Stomach (tissue), 9 donors: ENCODE data around the gene KCNH6. TPM values are rescaled to one million over a fixed set of nuclear protein-coding genes. Genes with fewer than 3 reads are reported as not detected.
A peak's percentile ranks its signal among the peaks of the same experiment; 100 is the strongest.

Experiments used
- DNase-seq, 2 donors: peaks; one replicate each; pipeline versions ENCODE4 v3.0.0 to v3.0.0-alpha.2; 2013 to 2019
- H3K27ac ChIP-seq, 5 donors: fragments of 200-600 bp in 4 of 5; sonication (generic) in 4 of 5; one replicate each; pipeline ENCODE4 v1.5.1; 2013 to 2019; ENCODE audit warnings: mild to moderate bottlenecking in 1 of 5, moderate library complexity in 1 of 5
- H3K27me3 ChIP-seq, 3 donors: fragments of 200-600 bp; sonication (generic); one replicate each; pipeline ENCODE4 v1.5.1; 2017 to 2019; ENCODE audit warnings: mixed run types in 1 of 3
- H3K36me3 ChIP-seq, 4 donors: fragments of 200-600 bp; sonication (generic); 1 replicate in 3 of 4; 2 replicates in 1 of 4; pipeline ENCODE4 v1.5.1; 2016 to 2019
- H3K4me1 ChIP-seq, 4 donors: fragments of 200-600 bp; sonication (generic); one replicate each; pipeline ENCODE4 v1.5.1; 2016 to 2019
- H3K4me3 ChIP-seq, 4 donors: fragments of 200-600 bp; sonication (generic) in 3 of 4; one replicate each; pipeline ENCODE4 v1.5.1; 2016 to 2019; ENCODE audit warnings: mild to moderate bottlenecking in 1 of 4
- H3K9me3 ChIP-seq, 4 donors: fragments of 200-600 bp; sonication (generic); one replicate each; pipeline ENCODE4 v1.5.1; 2016 to 2019
- CTCF ChIP-seq, 7 experiments: fragments of 450-650 bp in 4 of 7; fragments of 200-600 bp in 3 of 7; sonication (generic) in 3 of 7; IDR thresholded peaks; one replicate each; pipeline ENCODE4 v1.5.1; 2016 to 2019; ENCODE audit warnings: antibody characterized with exemption in 7 of 7, control low read depth in 2 of 7, mild to moderate bottlenecking in 1 of 7
- EP300 ChIP-seq: sonication (generic); formaldehyde crosslinking; IDR thresholded peaks from one replicate; pipeline ENCODE4 v1.6.1; 2017; ENCODE audit warnings: antibody characterized with exemption
- POLR2A ChIP-seq, 4 donors: fragments of 450-650 bp; IDR thresholded peaks; one replicate each; pipeline ENCODE4 v1.6.1; 2016; ENCODE audit warnings: antibody characterized with exemption in 4 of 4, control low read depth in 2 of 4, mild to moderate bottlenecking in 1 of 4, moderate library complexity in 1 of 4
- POLR2AphosphoS5 ChIP-seq, 3 donors: sonication (generic); formaldehyde crosslinking; IDR thresholded peaks; one replicate each; pipeline ENCODE4 v1.6.1; 2016; ENCODE audit warnings: antibody characterized with exemption in 3 of 3
- WGBS, 5 donors: extraction: QIAGEN DNeasy Blood & Tissue Kit in 3 of 5; methylation state at CpG; one replicate each; pipeline versions ENCODE4 v1.1.5 to v1.1.7; 2013 to 2018; 5-methylcytosine and 5-hydroxymethylcytosine counted together
- intact Hi-C: fragments of 100-400 bp; cut with DNase I; formaldehyde crosslinking; loops from one replicate; pipeline ENCODE4 v1.15.1; 2023; ENCODE audit warnings: low total_unique reads
- polyA plus RNA-seq, 3 donors: library from polyadenylated mRNA; stranded (reverse); fragments of 200-250 nt; gene quantifications; one replicate each; pipeline ENCODE4 v1.2.3, GENCODE V29; 2013
- total RNA-seq, 5 donors: library from RNA; depleted of rRNA; stranded (reverse); fragments of >200 nt; gene quantifications; one replicate each; pipeline versions ENCODE4 v1.1.0 to v1.2.3, GENCODE V29; 2014 to 2016
- donor health status: healthy with polysubstance abuse.
- donor health status: Bipolar disorder and iron deficiency.
- donor health status: healthy.

The KCNH6 gene
- total and polyA plus RNA-seq, 8 donors, result 0.20 to 2.3 (median 0.45) TPM; not detected in 1

- TF ChIP-seq EP300, result no peak
- no peak for TF ChIP-seq CTCF (IDR thresholded peaks at IDR 0.05)
- no peak for TF ChIP-seq POLR2A (IDR thresholded peaks at IDR 0.05)
- no peak for TF ChIP-seq POLR2AphosphoS5 (IDR thresholded peaks at IDR 0.05)
- peak in 1 of 2 donors; percentile 70 for DNase-seq
- peaks cover 7 to 31% (median 18%) of the 10 kb centered on the region in 3 donors for H3K27me3 ChIP-seq
- no peaks in the 10 kb centered on the region for H3K9me3 ChIP-seq
- intact Hi-C loops, result no loop called here
- no peak overlapping the region for H3K27ac ChIP-seq
- WGBS, 5 donors, result 36 to 48% (median 45%) methylated on average over 15 of the region's 15 CpGs
- peak overlapping the region in 1 of 4 donors; percentile 19 for H3K4me3 ChIP-seq
- peaks cover 4 to 9% (median 5%) of the 10 kb centered on the region in 4 donors for H3K4me1 ChIP-seq
- no peaks in the 10 kb centered on the region for H3K36me3 ChIP-seq
These were observed 20.0 kb downstream of the KCNH6 start for GRCh38 chr17:63542942-63543821.

DNA sequence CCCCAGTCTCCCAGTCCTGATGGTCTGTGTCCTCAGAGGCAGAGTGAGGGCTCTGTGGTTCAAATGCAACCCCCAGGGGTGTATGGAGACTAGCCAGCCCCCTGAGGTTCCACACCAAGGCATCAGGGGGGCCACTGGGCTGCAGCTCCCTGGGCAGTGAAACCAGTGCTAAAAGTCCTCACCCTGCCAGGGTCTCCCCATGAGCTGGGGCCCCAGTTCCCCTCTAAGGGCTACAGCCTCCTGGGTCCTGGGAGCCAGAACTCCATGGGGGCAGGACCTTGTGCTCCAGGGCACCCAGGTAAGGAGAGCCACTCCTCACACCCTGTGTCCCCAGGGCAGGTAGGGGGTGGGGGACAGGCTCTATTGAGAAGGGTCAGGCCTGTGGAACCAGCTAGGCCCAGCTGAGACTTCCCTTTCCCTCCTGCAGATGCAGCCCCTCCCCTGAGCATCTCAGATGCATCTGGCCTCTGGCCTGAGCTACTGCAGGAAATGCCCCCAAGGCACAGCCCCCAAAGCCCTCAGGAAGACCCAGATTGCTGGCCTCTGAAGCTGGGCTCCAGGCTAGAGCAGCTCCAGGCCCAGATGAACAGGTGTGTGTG lies 20.8 kb downstream of the KCNH6 start:
- Histone ChIP-seq H3K27ac (no peak overlapping the region), H3K36me3 (no peaks in the 10 kb centered on the region), H3K9me3 (no peaks in the 10 kb centered on the region), H3K4me3 (no peak overlapping the region), H3K27me3 (peaks cover 5 to 23% (median 10%) of the 10 kb centered on the region in 3 donors), H3K4me1 (peaks cover 0 to 3% (median 0%) of the 10 kb centered on the region in 4 donors)
- TF ChIP-seq EP300 (no peak), POLR2A (IDR thresholded peaks at IDR 0.05) (no peak), CTCF (IDR thresholded peaks at IDR 0.05) (no peak), POLR2AphosphoS5 (IDR thresholded peaks at IDR 0.05) (no peak)
- no peak for DNase-seq
- intact Hi-C loops, result no loop called here

DNA sequence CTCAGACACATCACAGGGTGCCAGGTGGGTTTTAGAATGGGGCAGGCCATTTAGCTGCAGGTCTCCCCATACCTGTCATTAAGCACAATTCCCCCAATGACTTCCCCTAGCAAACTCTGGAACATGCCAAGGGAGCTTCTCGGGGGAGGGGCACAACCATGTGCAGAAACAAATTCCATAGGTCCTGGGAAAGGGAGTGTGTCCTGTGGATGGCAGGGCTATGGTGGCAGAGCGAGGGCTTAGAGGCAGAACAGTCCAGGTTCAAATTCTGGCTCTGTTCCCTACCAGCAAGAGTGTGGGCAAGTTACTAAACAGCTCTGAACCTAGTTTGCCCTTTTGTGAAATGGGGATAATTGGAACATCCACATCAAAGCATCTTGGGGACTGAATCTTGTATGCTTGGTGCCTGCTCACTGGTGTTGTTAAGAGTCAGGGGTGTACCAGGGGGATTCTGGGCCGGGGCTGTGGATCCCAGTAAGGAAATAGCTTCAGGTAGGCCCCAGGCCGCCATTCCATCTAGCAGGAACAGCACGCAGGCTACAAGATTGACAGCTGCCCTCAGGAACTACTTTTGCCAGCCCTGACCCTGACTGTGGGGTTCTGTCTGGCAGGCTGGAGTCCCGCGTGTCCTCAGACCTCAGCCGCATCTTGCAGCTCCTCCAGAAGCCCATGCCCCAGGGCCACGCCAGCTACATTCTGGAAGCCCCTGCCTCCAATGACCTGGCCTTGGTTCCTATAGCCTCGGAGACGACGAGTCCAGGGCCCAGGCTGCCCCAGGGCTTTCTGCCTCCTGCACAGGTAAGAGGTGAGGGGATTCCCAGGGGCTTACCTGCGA lies 21.5 kb downstream of the KCNH6 start:
- Histone ChIP-seq H3K4me1 (peaks cover 0 to 11% (median 3%) of the 10 kb centered on the region in 4 donors), H3K9me3 (no peaks in the 10 kb centered on the region), H3K27me3 (peaks cover 0 to 16% (median 4%) of the 10 kb centered on the region in 3 donors), H3K27ac (no peak overlapping the region), H3K4me3 (no peak overlapping the region), H3K36me3 (no peaks in the 10 kb centered on the region)
- WGBS, 5 donors, result 88 to 93% (median 92%) methylated on average over 13 of the region's 13 CpGs
- TF ChIP-seq EP300, result no peak
- TF ChIP-seq CTCF (IDR thresholded peaks at IDR 0.05), result no peak
- no peak for TF ChIP-seq POLR2A (IDR thresholded peaks at IDR 0.05)
- TF ChIP-seq POLR2AphosphoS5 (IDR thresholded peaks at IDR 0.05), result no peak
- intact Hi-C loops, result no loop called here
- no peak for DNase-seq
